PC-9 (cell line): ENCODE results near the gene NECAP2.
"Not testable (repeated sequence)": the region's sequence is repeated elsewhere in the genome, so short reads cannot be mapped to it uniquely, and the experiment has no call there.

ENCODE experiments used
- CTCF ChIP-seq: fragments of 200-600 bp; sonication (generic); conservative IDR thresholded peaks from 2 replicates; pipeline ENCODE4 v1.6.1; 2017; ENCODE audit warnings: mixed run types, antibody characterized with exemption, mild to moderate bottlenecking, moderate library complexity
- EZH2 ChIP-seq: fragments of 200-600 bp; sonication (generic); IDR thresholded peaks from 2 replicates; pipeline ENCODE4 v1.8.0; 2017; ENCODE audit warnings: antibody characterized with exemption, low read depth

GRCh38 chr1:16474891-16475290 is 34.4 kb downstream of the NECAP2 start:
- TF ChIP-seq CTCF, EZH2: not testable (repeated sequence)
